ENCODE measurements around the gene CCL22.
"Not testable (repeated sequence)": the region's sequence is repeated elsewhere in the genome, so short reads cannot be mapped to it uniquely, and the experiment has no call there.

CCL22 gene

DNA sequence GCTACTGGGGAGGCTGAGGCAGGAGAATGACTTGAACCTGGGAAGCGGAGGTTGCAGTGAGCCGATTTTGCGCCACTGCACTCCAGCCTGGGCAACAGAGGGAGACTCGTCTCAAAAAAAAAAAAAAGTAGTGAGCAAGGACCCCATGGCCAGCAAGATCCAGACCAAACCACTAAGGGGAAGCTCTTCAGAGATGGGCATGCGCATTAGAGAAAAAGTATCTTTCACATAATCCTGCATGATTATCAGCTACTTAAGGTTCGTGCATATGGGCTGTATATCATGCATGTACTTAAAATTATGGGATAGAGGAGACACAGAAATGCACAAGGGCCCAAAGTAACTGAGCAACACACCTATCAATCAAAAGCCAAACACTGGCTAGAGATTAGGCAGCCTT lies 10.7 kb upstream of the CCL22 start:
- no peak for DNase-seq (ENCODE audit: low read depth in 2 of 2)

DNA sequence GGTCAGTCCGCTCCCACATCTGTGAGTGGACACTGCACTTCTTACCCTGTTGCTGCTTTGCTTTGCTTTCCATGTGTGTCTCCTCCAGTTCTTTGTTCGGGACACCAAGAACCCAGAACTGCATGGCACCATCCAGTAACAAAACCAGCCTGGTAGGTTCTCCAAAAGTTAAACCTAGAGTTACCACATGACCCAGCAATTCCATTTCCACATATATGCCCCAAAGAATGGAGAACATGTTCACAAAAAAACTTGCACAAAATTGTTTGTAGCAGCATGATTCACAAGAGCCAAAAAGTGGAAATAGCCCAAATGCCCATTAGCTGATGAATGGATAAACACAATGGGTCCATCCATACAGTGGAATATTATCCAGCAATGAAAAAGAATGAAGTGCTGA lies 10.3 kb upstream of the CCL22 start:
- no peak for DNase-seq (ENCODE audit: low read depth in 2 of 2)

DNA sequence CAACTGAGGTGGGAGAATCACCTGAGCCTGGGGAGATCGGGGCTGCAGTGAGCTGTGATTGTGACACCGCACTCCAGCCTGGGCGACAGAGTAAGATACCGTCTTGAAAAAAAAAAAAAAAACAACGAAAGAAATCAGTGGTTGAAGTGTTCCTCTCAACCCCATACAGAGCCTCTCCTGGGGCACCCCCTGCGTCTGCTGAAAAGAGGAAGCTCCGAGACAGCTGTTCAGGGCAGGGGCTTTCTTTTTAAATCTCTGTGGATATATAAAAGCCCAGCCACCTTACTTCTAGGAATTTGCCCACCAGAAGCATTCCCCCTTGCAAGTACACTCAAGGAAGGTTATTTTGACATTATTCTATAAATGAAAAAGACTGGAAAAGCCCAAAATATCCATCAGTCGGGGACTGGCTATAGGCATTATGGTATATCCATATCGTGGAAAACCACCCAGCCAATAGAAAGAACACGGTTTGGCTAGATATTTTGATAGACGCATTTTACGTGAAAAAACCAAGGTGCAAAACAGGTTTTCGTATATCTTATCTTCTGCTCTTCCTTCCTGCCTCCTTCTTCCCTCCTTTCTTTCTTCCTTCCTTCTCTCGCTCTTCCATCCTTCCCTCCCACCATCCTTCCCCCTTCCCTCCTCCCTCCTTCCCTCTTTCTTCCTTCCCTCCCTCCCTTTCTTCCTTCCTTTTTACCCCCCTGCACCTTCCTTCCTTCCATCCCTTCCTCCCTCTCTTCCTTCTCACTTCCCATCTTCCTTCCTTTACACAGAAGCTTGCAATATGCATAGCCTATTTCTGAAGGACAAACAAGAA lies 9.2 kb upstream of the CCL22 start:
- DNase-seq (ENCODE audit: low read depth in 2 of 2) = no peak

DNA sequence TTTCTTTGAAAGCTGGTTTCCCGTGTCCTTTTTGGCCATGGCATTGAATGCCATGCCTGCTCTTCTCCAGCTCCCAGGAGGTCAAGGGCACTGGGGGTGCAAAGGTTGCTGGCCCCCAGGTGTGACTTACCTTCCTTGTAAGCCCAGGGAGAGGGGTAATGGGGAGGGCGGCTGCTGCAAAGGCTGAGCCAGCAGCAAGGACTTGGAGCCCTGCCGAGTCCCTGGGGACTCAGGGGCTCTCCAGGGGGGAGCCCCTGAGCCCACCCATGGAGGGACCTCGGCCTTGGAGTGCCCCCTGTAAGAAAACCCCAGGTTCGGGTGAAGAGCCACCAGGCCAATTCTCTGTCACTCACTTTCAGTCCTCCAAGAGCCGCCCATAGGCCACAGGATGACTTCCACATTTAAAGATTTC lies 5.9 kb upstream of the CCL22 start:
- no peak for DNase-seq (ENCODE audit: low read depth in 2 of 2)

DNA sequence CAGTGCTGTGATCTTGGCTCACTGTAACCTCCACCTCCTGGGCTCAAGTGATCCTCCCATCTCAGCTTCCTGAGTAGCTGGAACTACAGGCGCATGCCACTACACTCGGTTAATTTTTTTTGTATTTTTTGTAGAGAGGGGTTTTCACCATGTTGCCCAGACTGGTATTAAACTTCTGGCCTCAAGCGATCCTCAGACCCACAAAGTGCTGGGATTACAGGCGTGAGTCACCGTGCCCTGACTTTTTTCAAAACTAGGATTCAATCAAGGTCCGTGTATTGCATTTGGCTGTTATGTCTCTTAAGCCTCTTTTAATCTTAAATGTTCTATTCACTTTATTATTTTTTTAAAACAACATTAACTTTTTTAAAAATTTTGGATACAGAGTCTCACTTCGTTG lies 4.3 kb upstream of the CCL22 start:
- no peak for DNase-seq (ENCODE audit: low read depth in 2 of 2)

DNA sequence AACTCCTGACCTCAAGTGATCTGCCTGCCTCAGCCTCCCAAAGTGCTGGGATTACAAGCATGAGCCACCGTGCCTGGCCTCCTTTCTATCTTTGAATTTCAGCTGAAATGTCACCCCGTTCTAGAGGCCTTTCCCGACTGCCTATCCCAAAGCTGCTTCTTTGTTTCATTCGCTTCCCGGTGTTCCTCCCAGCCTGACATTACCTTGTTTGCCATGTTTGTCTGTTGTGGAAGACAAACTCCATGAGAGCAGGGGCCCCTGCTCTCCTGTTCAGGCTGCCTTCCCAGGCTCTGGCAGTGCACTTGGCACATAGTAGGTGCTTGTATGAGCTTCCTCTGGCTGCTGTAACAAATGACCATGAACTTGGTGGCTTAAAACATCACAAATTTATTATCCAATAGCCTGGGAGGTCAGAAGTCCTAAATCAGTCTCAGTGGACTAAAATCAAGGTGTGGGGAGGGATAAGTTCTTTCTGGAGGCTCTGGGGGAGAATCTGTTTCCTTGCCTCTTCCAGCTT lies 2.6 kb upstream of the CCL22 start:
- no peak for DNase-seq (ENCODE audit: low read depth in 2 of 2)

DNA sequence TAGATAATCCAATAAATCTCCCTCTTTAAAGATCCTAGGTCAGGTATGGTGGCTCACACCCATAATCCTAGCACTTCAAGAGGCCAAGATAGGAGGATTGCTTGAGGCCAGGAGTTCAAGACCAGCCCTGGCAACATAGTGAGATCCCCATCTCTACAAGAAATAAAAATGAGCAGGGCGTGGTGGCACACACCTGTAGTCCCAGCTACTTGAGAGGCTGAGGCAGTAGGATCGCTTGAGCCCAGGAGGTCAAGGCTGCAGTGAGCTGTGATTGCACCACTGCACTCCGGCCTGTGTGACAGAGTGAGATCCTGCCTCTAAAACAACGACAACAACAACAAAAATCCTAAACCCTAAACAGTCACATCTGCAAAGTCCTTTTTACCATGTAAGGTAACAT lies 2.0 kb upstream of the CCL22 start:
- no peak for DNase-seq (ENCODE audit: low read depth in 2 of 2)

DNA sequence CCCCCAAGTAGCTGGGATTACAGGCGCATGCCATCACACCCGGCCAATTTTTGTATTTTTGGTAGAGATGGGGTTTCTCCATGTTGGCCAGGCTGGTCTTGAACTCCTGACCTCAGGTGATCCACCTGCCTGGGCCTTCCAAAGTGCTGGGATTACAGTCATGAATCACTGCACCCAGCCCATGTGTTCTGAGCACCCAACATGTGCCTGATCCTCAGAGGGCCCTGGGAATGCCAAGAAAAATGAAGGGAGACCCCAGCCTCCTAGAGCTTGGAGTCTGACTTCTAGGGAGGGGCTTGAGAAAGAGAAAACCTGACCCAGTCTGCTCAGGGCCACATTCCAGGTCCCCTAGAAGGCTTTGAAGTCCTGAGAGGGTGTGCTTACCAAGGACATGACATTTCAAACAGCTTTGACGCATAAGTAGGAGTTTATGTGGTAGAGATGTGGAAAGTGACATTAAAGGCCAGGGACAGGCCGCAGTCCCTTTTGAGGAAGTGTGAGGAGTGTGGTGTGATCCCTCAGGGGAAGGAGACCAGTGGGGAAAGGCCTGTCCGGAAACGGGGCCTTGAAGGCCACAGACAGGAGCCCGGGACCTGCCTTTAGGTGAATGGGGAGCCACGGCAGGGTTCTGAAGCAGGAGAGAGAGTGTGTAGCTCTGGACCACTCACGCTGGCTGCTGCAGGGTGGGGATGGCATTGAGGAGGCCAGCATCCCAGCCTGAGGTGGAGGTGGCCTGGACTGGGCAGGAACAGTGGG lies 1.1 kb upstream of the CCL22 start:
- no peak for DNase-seq (ENCODE audit: low read depth in 2 of 2)

DNA sequence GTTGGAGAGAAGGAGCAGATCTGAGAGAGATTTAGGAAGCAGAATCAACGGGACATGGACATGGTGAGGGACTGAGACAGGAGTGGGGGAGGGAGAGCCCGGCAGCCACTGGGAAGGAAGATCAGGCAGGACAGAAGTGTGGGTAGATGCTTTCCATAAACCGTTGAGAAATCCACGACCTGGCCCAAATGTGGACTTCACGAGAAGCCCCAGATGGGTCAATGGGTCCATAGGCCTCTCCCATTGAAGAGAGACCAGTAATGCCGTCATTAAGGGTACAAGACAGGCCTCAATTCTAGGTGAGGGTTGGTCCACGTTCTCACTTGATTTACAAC lies 530 bp upstream of the CCL22 start:
- no peak for DNase-seq (ENCODE audit: low read depth in 2 of 2)

DNA sequence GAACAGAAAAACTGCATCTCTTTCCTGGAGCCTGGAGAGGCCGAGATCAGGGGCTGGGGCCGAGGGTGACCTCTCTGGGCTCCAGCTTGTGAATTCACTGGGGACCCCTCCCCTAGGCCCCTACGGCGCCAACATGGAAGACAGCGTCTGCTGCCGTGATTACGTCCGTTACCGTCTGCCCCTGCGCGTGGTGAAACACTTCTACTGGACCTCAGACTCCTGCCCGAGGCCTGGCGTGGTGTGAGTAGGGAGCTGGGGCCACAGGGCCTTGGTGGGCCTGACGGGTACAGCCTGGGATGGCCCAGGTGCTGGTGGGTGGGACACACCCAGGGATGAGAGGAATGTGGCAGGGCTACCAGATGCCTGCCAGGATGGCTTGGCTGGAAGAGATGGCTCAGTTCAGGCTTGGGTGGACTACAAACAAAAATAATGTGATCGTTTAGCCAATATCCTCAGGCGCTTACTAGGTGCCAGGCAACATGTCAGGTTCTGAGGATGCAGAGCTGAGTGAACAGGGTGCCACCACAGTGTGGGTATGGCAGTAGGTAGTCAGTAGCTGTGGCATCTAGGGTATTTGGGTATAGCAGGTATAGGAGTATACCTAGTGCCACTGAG lies 1.8 kb downstream of the CCL22 start:
- no peak for DNase-seq (ENCODE audit: low read depth in 2 of 2)

DNA sequence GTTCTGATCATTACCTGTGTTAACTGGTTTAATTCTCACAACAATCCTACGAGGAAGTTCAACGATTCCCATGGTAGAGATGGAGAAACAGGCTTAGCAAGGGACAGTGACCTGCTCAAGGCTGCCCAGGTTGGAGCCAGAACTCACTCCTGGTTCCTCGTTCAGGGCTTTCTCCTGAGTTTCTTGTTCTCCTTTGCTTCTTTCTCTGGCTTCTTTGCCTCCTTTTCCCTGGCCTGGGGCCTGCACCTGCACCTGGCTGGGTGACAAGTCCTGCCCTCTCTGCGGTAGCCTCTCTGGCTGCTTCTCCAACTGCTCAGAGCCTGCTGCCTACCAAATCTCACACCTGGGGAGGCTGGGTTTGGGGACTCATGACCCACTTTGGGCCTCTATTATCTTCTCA lies 2.8 kb downstream of the CCL22 start:
- no peak for DNase-seq (ENCODE audit: low read depth in 2 of 2)

DNA sequence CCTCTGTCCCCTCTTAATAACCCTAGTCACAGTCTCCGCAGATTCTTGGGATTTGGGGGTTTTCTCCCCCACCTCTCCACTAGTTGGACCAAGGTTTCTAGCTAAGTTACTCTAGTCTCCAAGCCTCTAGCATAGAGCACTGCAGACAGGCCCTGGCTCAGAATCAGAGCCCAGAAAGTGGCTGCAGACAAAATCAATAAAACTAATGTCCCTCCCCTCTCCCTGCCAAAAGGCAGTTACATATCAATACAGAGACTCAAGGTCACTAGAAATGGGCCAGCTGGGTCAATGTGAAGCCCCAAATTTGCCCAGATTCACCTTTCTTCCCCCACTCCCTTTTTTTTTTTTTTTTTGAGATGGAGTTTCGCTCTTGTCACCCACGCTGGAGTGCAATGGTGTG lies 5.6 kb downstream of the CCL22 start:
- no peak for DNase-seq (ENCODE audit: low read depth in 2 of 2)

DNA sequence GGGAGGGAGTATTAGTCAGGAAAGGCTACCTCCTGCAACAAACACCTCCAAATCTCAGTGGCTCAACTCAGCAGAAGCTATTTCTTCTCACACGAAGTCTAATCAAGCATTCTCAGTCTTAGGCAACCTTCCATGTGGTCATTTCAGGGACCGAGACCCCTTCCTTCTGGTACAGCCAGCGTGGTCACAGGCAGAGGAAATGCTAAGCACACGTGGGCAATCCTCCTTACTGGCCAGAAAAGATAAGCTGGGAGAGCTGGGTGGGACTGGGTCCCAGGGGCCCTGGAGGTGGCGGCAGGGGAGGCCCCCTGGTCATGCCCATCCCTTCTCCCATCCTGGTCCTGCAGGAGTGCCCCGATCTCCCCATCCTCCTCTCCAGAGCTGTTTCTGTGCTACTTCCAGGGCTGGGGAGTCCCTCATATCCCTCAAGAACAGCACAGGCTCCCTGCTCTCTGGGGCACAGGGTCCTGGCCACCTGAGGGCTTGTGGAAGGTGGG lies 8.0 kb downstream of the CCL22 start:
- no peak for DNase-seq (ENCODE audit: low read depth in 2 of 2)

DNA sequence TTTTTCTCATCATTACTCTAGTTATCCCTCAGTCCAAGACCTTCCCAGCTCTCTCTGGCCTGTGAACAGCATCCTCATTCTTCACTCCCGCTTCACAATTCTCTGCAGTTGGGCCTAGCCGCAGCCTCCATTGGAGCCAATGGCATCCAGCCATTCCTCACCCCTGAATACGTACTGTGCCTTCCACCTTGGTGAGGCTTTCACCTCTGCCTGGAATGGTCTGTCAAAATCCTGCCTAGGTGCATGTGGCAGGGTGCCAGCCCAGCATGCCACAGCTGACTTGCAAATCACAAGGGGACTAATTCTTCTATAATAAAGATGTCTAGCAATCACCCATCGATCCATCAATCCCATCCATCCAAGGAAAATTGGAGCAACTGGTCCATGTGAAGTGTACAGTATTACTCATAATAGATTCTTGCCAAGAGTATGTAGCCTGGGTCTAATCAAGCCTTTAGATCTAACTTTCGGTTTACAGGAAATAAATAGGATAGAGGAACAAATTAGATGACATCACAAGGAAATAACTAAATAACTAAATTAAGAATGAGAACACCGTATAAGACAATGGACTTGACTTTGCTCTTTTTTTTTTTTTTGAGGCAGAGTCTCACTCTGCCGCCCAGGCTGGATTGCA lies 8.7 kb downstream of the CCL22 start:
- DNase-seq (ENCODE audit: low read depth in 2 of 2) = no peak

DNA sequence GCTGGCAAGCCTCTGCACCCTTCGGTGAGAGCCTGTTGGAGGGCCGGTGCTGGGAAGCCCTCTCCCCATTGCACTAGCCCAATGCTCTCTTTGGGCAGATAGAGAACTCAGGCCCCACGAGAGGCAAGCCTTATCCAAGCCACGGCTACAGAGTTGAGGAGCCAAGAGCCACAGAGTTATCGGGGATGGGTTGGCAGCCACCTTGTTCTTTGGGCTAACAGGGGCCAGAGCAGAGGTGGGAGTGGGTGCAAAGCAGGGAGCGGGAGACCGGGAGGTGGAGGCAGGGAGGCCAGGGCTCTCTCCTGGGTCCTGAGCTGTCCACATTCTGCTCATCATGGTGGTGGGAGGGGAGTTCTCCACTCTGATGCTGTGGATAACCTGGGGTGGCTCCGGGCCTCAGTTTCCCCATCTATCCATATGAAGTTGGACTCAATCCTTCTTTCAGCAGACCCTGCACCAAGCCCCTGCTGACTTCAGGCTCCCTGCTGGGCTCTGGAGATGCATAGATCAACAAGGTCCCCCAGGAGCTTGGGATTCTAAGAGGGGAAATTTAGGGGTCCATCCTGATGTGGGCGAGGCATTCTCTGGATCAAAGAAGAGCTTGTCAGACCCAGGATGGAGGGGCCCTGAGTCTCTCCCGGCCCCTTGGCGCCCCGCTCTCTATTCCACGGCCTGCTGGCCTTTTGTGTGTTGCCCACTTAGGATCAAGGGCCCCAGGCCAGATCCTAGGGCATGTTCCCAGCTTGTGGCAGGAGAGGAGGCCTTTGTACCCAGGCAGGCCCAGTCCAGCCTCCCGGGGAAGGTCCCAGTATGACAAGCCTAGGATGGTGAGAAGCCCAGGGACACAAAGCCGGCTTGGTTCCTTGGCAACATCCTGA lies 13.2 kb downstream of the CCL22 start:
- no peak for DNase-seq (ENCODE audit: low read depth in 2 of 2)

DNA sequence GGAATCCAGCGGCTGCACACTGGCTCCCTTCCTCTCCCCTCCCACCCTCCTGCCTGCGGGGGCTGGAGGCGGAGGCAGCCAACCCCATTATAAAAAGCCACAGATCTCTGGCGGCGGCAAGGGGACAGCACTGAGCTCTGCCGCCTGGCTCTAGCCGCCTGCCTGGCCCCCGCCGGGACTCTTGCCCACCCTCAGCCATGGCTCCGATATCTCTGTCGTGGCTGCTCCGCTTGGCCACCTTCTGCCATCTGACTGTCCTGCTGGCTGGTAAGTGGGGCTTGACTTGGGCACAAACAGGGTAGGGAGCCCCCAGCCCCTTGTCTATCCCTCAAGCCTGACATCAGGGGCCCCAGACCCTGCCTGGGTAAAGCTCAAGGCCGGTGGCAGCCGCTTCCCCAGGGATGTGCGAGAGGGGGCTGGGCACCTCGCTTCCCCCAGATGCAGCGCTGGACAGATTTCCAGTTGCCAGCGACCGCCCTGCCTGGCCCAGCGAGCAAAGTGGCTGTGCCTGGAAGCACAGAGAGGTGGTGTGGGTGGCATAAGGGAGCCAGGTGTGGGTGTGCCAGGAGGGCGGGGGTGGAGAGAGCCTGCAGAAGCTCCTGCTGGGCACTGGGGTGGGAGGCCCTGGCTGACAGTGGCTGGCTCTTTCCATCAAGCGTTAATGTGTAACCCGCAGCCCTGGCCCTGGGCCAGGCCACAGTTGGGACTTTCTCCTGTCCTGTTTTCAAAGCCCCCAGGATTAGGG lies 14.0 kb downstream of the CCL22 start, which contains the start of gene CX3CL1:
Gene CX3CL1 (plus strand): TSS at position 119 of the 745 bp plus-strand sequence. CDS start 79 bp downstream, at position 198.
- no peak for DNase-seq (ENCODE audit: low read depth in 2 of 2)

DNA sequence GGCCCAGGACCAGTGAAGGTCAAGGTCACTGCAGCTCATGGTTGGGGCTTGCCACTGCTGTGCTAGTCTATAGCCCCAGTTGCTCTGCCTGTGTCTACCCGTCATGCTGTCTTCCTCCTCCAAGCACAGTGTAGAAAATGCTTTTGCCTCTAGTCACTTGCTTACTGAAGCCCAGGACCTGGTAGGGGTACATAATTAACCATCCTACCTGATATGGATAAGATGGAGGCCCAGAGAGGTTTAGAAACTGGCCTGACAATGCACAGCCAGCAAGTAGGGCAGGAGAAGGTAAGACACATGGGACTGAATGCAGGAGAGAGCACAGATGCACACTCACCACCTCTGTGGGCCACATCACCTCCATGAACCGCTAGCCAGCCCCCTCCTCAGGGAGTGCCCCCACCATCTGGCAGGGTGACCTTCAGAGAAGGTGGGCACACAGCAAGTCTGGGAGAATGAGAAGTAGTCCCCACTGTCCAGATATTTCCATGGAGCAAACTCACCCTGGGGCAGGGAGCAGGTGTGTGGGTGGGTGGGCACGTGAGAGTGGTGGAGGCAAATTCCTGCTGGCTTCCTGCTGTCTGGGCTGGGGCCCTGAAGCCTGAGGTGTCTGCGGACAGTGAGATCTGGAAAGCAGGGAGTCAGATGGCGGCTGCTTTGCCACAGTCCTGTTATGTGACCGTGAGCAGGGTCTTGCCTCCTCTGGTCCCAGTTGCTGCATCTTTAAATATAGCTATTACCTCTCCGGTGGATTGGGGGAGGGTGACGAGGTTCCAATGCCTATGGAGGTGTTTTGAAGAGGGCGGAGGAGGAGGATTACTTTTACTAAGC lies 14.7 kb downstream of the CCL22 start:
- DNase-seq (ENCODE audit: low read depth in 2 of 2) = no peak

DNA sequence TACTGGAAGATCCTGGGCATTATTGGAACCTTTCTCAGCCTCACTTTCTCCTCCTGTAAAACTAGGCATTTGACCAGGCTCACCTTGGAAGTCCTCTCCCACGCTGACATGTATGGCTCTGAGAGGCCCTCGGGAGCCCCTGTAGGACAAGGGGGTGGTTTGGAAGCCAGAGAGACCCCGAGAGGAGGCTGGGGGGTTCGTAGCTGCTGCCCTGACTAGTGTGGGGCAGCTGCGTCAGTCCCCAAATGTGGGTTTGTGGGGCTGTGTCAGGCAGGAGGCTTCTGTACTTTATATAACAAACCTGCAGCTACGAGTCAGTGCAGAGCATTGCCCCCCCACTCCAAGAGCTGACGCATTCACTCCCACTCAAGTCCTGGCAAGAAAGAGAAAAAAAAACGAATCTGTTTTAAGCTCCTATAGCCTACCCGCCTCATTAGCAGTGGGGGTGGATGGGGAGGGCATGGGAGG lies 15.5 kb downstream of the CCL22 start:
- no peak for DNase-seq (ENCODE audit: low read depth in 2 of 2)

DNA sequence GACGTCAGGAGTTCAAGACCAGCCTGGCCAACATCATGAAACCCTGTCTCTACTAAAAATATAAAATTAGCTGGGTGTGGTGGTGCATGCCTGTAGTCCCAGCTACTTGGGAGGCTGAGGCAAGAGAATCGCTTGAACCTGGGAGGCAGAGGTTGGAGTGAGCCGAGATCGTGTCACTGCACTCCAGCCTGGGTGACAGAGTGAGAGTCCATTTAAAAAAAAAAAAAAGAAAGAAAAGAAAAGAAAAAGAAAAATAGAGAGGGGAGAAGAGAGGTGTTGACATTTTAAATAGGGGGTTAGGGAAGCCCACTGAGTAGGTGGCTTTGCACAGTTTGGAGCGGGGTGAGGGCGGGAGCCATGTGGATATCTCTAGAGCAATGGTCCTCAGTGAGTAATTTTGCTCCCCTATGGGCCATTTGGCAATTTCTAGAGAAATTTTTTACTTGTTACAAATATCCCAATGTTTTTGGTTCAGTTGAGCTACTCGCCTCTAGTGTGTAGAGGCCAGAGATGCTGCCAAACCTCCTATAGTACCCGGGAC lies 16.4 kb downstream of the CCL22 start:
- not testable (repeated sequence) for DNase-seq (ENCODE audit: low read depth in 2 of 2)

All from stimulated activated CD4-positive, alpha-beta T cell treated with anti-CD3 and anti-CD28 coated beads, Interleukin-12 subunit alpha, Interleukin-12 subunit beta, amount 100 ng/mL, for 24 hours (primary cell).